ENCODE data around the gene CCDC142.

GRCh38 chr2:74440378-74441169 lies 42.2 kb downstream of the CCDC142 start:
- TF ChIP-seq CTCF (conservative IDR thresholded peaks at IDR 0.05; ENCODE audit: low read depth, low read length), result 0 out of 2 replicates have a peak, but pooled peaks have one; percentile 32
- TF ChIP-seq EZH2 (IDR thresholded peaks at IDR 0.05; ENCODE audit: borderline replicate concordance, low read depth, low read length, poor library complexity, severe bottlenecking), result no peak
